Neural progenitor cell (in vitro differentiated cells): ENCODE measurements around the gene RAD51B. TPM values are rescaled to one million over a fixed set of nuclear protein-coding genes. Genes with fewer than 3 reads are reported as not detected.

Source experiments
- DNase-seq: peaks from one replicate; pipeline ENCODE4 v3.0.0-alpha.2; 2016; ENCODE audit warnings: low spot score
- H2AFZ ChIP-seq: fragments of 200-600 bp; sonication (generic); replicated peaks from 2 replicates; pipeline ENCODE4 v1.6.1; 2016; ENCODE audit warnings: antibody characterized with exemption
- H3F3A ChIP-seq: fragments of 200-600 bp; sonication (generic); 2 replicates; pipeline ENCODE4 v1.6.1; 2016; ENCODE audit warnings: antibody characterized with exemption, low read depth
- H3K27ac ChIP-seq: fragments of 200-600 bp; sonication (generic); 2 replicates; pipeline ENCODE4 v1.5.1; 2016; ENCODE audit warnings: mild to moderate bottlenecking
- H3K27me3 ChIP-seq: fragments of 200-600 bp; sonication (generic); 2 replicates; pipeline ENCODE4 v1.6.1; 2016; ENCODE audit warnings: mild to moderate bottlenecking, moderate library complexity
- H3K36me3 ChIP-seq: fragments of 200-600 bp; sonication (generic); 2 replicates; pipeline ENCODE4 v1.5.1; 2016
- H3K4me1 ChIP-seq: fragments of 200-600 bp; sonication (generic); 2 replicates; pipeline ENCODE4 v1.6.1; 2016; ENCODE audit warnings: mixed run types
- H3K4me2 ChIP-seq: fragments of 200-600 bp; sonication (generic); 2 replicates; pipeline ENCODE4 v1.6.1; 2016
- H3K4me3 ChIP-seq: fragments of 200-600 bp; sonication (generic); 2 replicates; pipeline ENCODE4 v1.5.1; 2016
- H3K79me2 ChIP-seq: fragments of 200-600 bp; sonication (generic); 2 replicates; pipeline ENCODE4 v1.6.1; 2016; ENCODE audit warnings: low read depth
- H3K9ac ChIP-seq: fragments of 200-600 bp; sonication (generic); 2 replicates; pipeline ENCODE4 v1.6.1; 2016
- H3K9me3 ChIP-seq: fragments of 200-600 bp; sonication (generic); 2 replicates; pipeline ENCODE4 v1.5.1; 2016; ENCODE audit warnings: low read depth
- H4K20me1 ChIP-seq: fragments of 200-600 bp; sonication (generic); 2 replicates; pipeline ENCODE4 v1.6.1; 2016; ENCODE audit warnings: low read depth
- H3K27ac Mint-ChIP-seq: 3 replicates; pipeline ENCODE4 v1.8.0; 2021; ENCODE audit warnings: mixed read lengths
- H3K27me3 Mint-ChIP-seq: 2 replicates; pipeline ENCODE4 v1.8.0; 2022; ENCODE audit warnings: low read depth, mild to moderate bottlenecking, inconsistent platforms, moderate library complexity, mixed read lengths; ENCODE audit not compliant: insufficient read depth
- H3K36me3 Mint-ChIP-seq: 3 replicates; pipeline ENCODE4 v1.8.0; 2021; ENCODE audit warnings: mixed read lengths
- H3K4me1 Mint-ChIP-seq: 3 replicates; pipeline ENCODE4 v1.8.0; 2021; ENCODE audit warnings: mixed read lengths
- H3K4me3 Mint-ChIP-seq: 3 replicates; pipeline ENCODE4 v1.8.0; 2021; ENCODE audit warnings: mild to moderate bottlenecking, moderate library complexity, mixed read lengths
- H3K9me3 Mint-ChIP-seq: 3 replicates; pipeline ENCODE4 v1.8.0; 2020; ENCODE audit warnings: mixed read lengths
- CTCF ChIP-seq: fragments of 200-600 bp; sonication (generic); IDR thresholded peaks from 2 replicates; pipeline ENCODE4 v1.5.1; 2017; ENCODE audit warnings: antibody characterized with exemption, mild to moderate bottlenecking
- EZH2 ChIP-seq: fragments of 200-600 bp; sonication (generic); IDR thresholded peaks from 2 replicates; pipeline ENCODE4 v1.6.1; 2017; ENCODE audit warnings: antibody characterized with exemption, mild to moderate bottlenecking, moderate library complexity
- EZH2phosphoT487 ChIP-seq: fragments of 200-600 bp; sonication (generic); IDR thresholded peaks from 2 replicates; pipeline ENCODE4 v1.6.1; 2017; ENCODE audit warnings: antibody characterized with exemption
- total RNA-seq: library from RNA; depleted of rRNA; stranded (reverse); fragments of >200 nt; gene quantifications from 2 replicates; pipeline ENCODE4 v1.2.3, GENCODE V29; 2015; ENCODE audit warnings: low replicate concordance

Gene RAD51B
- total RNA-seq, 1 donor from 2014 or later = 50.5 TPM

DNA sequence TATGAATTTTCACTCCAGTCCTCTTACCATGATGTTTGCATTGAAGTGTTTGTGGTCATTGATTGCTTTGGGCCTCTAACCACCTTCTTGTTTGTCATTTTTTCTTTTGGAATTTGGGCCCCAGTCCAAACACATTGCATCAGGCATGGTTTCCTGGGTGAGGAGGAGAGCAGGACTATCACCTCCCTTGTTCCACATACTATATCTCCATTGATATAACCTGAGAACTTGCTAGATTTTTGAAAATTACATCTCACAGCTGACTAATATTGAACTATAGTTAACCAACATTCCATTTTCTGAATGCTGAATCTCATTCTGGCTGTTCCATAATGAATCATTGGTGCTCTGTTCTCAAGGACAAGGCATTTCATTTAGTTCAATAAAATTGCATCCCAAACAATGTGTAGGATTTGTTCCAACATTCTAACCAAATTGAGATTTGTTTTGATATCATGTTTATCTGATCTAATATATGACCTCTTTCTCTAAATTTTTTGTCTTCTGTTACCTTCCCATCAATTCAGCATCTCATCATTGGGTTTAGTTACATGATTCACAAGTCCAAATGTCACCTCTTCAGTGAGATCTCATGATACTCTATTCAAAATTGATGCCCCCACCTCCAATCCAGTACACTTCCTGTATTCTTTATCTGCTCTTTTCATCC is 644.3 kb downstream of the RAD51B start:
- Histone ChIP-seq H2AFZ (no peak overlapping the region), H3K4me3 (no peak overlapping the region), H3K9ac (no peak overlapping the region), H3K27ac (no peak overlapping the region), H3K9me3 (no peaks in the 10 kb centered on the region), H3K4me2 (no peak overlapping the region), H3K79me2 (no peaks in the 10 kb centered on the region), H3K4me1 (peaks cover 30% of the 10 kb centered on the region), H3K27me3 (no peaks in the 10 kb centered on the region), H4K20me1 (no peaks in the 10 kb centered on the region), H3F3A (peaks cover 12% of the 10 kb centered on the region), H3K36me3 (no peaks in the 10 kb centered on the region)
- no peak for DNase-seq
- Mint-ChIP-seq H3K27me3 (no peaks in the 10 kb centered on the region), H3K4me3 (no peak overlapping the region), H3K4me1 (peaks cover 24% of the 10 kb centered on the region), H3K36me3 (peaks cover 1% of the 10 kb centered on the region), H3K9me3 (no peaks in the 10 kb centered on the region), H3K27ac (no peak overlapping the region)
- TF ChIP-seq CTCF = no peak
- TF ChIP-seq EZH2phosphoT487 = no peak
- no peak for TF ChIP-seq EZH2

DNA sequence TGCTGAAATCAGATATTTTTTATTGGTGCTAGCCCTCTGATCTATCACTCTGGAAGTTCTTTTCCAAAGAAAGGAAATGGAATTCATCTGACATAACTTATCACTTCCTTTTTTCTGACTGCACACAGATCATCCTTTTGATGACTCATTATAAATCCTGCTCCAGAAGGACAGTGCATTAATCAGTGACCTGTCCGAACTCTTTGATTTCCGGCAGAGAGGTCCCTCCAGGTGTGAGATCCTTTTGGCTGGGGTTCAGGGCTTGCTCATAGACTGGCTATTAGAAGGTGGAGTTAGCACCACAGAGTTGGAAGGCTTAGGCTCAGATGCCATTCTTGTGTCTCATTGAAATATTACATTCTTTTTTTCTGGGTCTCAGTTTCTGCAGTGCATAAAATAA is 645.1 kb downstream of the RAD51B start:
- Histone ChIP-seq H3F3A (peaks cover 14% of the 10 kb centered on the region), H3K4me2 (no peak overlapping the region), H2AFZ (no peak overlapping the region), H3K4me3 (no peak overlapping the region), H3K36me3 (no peaks in the 10 kb centered on the region), H3K79me2 (no peaks in the 10 kb centered on the region), H3K27ac (no peak overlapping the region), H3K4me1 (peaks cover 31% of the 10 kb centered on the region), H4K20me1 (no peaks in the 10 kb centered on the region), H3K9me3 (no peaks in the 10 kb centered on the region), H3K27me3 (no peaks in the 10 kb centered on the region), H3K9ac (no peak overlapping the region)
- Mint-ChIP-seq H3K36me3 (peaks cover 1% of the 10 kb centered on the region), H3K27ac (no peak overlapping the region), H3K4me1 (peaks cover 24% of the 10 kb centered on the region), H3K27me3 (no peaks in the 10 kb centered on the region), H3K9me3 (no peaks in the 10 kb centered on the region), H3K4me3 (no peak overlapping the region)
- DNase-seq = no peak
- TF ChIP-seq EZH2 (no peak), EZH2phosphoT487 (no peak), CTCF (no peak)

DNA sequence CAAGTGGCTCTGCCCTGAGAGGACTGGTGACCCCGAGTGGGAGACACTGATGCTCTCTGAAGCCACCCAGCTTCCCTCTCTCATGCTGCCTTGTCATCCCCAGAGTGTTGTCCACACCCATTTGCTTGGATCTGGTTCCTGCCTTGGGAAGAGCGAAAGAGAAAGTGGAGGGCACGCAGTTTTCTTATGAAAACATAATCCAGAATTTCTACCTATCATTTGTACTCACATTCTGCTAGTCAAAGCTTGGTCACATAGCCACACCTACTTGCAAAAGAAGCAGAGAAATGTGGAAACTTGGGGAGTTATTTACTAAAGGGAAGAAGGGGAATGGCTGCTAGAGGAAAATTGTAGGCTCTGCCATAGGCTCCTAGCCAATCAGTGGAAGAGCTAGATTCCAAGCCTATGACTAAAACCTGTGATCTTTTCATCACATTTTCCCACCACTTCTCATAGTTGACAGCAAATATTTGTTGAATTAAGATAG is 647.0 kb downstream of the RAD51B start:
- Histone ChIP-seq H3K4me1 (peaks cover 44% of the 10 kb centered on the region), H4K20me1 (no peaks in the 10 kb centered on the region), H3K4me2 (no peak overlapping the region), H3K27ac (no peak overlapping the region), H2AFZ (no peak overlapping the region), H3K9me3 (no peaks in the 10 kb centered on the region), H3K79me2 (no peaks in the 10 kb centered on the region), H3K9ac (no peak overlapping the region), H3F3A (peaks cover 33% of the 10 kb centered on the region), H3K36me3 (no peaks in the 10 kb centered on the region), H3K4me3 (no peak overlapping the region), H3K27me3 (no peaks in the 10 kb centered on the region)
- DNase-seq = no peak
- H3K27me3 Mint-ChIP-seq = no peaks in the 10 kb centered on the region
- peaks cover 42% of the 10 kb centered on the region for H3K4me1 Mint-ChIP-seq
- peaks cover 1% of the 10 kb centered on the region for H3K36me3 Mint-ChIP-seq
- H3K4me3 Mint-ChIP-seq = no peak overlapping the region
- H3K27ac Mint-ChIP-seq = no peak overlapping the region
- H3K9me3 Mint-ChIP-seq = no peaks in the 10 kb centered on the region
- TF ChIP-seq CTCF (no peak), EZH2 (no peak), EZH2phosphoT487 (no peak)
